ENCODE results near the gene PRKAR2A.

GRCh38 chr3:48826451-48826850 lies 21.2 kb downstream of the PRKAR2A start:
- TF ChIP-seq CTCF (IDR thresholded peaks at IDR 0.05) (no peak), POLR2A (IDR thresholded peaks at IDR 0.05) (no peak)

Measured in body of pancreas (tissue), 4 donors.